Calu3 (cell line): ENCODE measurements around the gene SHC2. TPM values are rescaled to one million over a fixed set of nuclear protein-coding genes. Genes with fewer than 3 reads are reported as not detected.

ENCODE experiments used
- BruUV-seq: library from RNA; stranded (reverse); fragments of 400-500 nt; replicated peaks from 2 replicates; lab custom pipeline; 2021; lab: Mats Ljungman, UMichigan
- CTCF ChIA-PET: fragments of 300-600 bp; sonication (Branson Sonifier 250); formaldehyde crosslinking; loops from one replicate; lab custom pipeline; 2022; ENCODE audit warnings: antibody characterized with exemption; lab: Charles Lee
- DNase-seq: peaks from one replicate; pipeline ENCODE4 v3.0.0; 2022
- H3K27ac Mint-ChIP-seq: one replicate; pipeline ENCODE4 v1.8.0; 2022; ENCODE audit warnings: mixed read lengths; ENCODE audit not compliant: unreplicated experiment
- H3K27me3 Mint-ChIP-seq: one replicate; pipeline ENCODE4 v1.8.0; 2022; ENCODE audit warnings: mixed read lengths; ENCODE audit not compliant: unreplicated experiment
- H3K36me3 Mint-ChIP-seq: one replicate; pipeline ENCODE4 v1.8.0; 2022; ENCODE audit warnings: mild to moderate bottlenecking, moderate library complexity, mixed read lengths; ENCODE audit not compliant: insufficient read depth, unreplicated experiment
- H3K4me1 Mint-ChIP-seq: one replicate; pipeline ENCODE4 v1.8.0; 2022; ENCODE audit warnings: mild to moderate bottlenecking, low read depth, mixed read lengths; ENCODE audit not compliant: unreplicated experiment
- H3K4me3 Mint-ChIP-seq: one replicate; pipeline ENCODE4 v1.8.0; 2022; ENCODE audit warnings: mild to moderate bottlenecking, low read depth, moderate library complexity, mixed read lengths; ENCODE audit not compliant: unreplicated experiment
- H3K9me3 Mint-ChIP-seq: one replicate; pipeline ENCODE4 v1.8.0; 2022; ENCODE audit warnings: low read depth, mixed read lengths; ENCODE audit not compliant: unreplicated experiment
- CTCF ChIP-seq: fragments of 200-600 bp; IDR thresholded peaks from one replicate; pipeline ENCODE4 v1.8.0; 2022; ENCODE audit warnings: antibody characterized with exemption; ENCODE audit not compliant: unreplicated experiment
- intact Hi-C: fragments of 100-400 bp; cut with micrococcal nuclease; formaldehyde crosslinking; loops from one replicate; pipeline ENCODE4 v1.10.0; 2022; ENCODE audit not compliant: unreplicated experiment
- total RNA-seq: library from RNA; stranded (reverse); gene quantifications from 2 replicates; pipeline ENCODE4 v1.2.3, GENCODE V29; 2022

SHC2 gene
- total RNA-seq, 1 experiment from 2014 or later = 8.4 TPM

- DNase-seq = no peak
- H3K4me3 Mint-ChIP-seq = no peak overlapping the region
- H3K27ac Mint-ChIP-seq = no peak overlapping the region
- H3K36me3 Mint-ChIP-seq = no peaks in the 10 kb centered on the region
- H3K9me3 Mint-ChIP-seq = no peaks in the 10 kb centered on the region
- H3K27me3 Mint-ChIP-seq = peaks cover 13% of the 10 kb centered on the region
- CTCF ChIA-PET = no interaction called here
- no TSS peak for BruUV-seq
- peaks cover 9% of the 10 kb centered on the region for H3K4me1 Mint-ChIP-seq
- intact Hi-C loops = no loop called here
- TF ChIP-seq CTCF = no peak
Observed at GRCh38 chr19:410243-410781, 50.5 kb downstream of the SHC2 start.

DNA sequence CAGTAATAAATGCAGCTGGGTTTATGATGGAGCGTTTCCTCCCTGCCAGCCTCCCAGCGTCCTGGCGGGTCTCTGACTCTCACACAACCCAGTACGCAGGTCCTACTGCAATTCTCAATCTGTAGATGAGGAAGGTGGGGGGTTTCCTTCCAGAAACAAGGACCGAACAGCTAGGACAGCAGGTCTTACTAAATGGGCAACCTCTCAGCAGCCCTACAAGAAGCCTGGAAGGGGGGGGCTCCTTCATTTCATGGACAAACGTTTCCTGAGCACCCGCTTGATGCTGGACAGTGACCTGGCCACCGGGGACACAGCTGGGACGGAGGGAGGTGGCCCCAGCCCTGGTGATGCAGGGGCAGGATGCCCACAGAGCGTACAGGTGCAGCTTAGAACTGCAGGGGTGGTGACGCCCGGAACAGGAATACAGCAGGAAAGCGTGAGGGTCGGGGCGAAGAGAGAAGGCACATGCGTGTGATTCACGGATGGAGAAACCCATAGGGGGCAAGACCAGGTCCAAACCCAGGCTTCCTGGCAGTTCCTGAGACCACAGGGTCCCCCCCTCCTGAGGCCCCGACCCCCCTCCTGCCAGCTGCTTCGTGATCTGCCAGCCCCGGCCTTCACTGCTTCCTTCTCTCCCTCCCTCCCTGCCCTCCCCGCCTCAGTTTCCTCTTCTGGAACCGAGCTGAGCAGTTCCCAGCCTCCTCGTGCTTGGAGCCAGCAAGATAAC lies 51.2 kb downstream of the SHC2 start:
- CTCF ChIA-PET = no interaction called here
- no peak overlapping the region for H3K27ac Mint-ChIP-seq
- no peak for DNase-seq

GRCh38 chr19:408902-409515 lies 51.8 kb downstream of the SHC2 start, which contains the start of gene C2CD4C:
Gene C2CD4C, minus strand, starts transcription at chr19:409147. Its CDS starts 786 bp downstream, at chr19:408361.
- DNase-seq = no peak
- Mint-ChIP-seq H3K9me3 (no peaks in the 10 kb centered on the region), H3K4me3 (peak within 1 kb of the TSS; percentile 45), H3K36me3 (no peaks in the 10 kb centered on the region), H3K27ac (no peak within 1 kb of the TSS), H3K27me3 (peaks cover 13% of the 10 kb centered on the region), H3K4me1 (peaks cover 9% of the 10 kb centered on the region)
- no peak for TF ChIP-seq CTCF
- intact Hi-C loops = no loop called here
- BruUV-seq = no TSS peak
- CTCF ChIA-PET = no interaction called here

More for the DNA sequence above, 51.2 kb downstream of the SHC2 start:
- intact Hi-C loops = no loop called here
- Mint-ChIP-seq H3K4me3 (peak overlapping the region; percentile 45), H3K36me3 (no peaks in the 10 kb centered on the region), H3K4me1 (peaks cover 9% of the 10 kb centered on the region), H3K27me3 (peaks cover 13% of the 10 kb centered on the region), H3K9me3 (no peaks in the 10 kb centered on the region)
- no TSS peak for BruUV-seq
- no peak for TF ChIP-seq CTCF

DNA sequence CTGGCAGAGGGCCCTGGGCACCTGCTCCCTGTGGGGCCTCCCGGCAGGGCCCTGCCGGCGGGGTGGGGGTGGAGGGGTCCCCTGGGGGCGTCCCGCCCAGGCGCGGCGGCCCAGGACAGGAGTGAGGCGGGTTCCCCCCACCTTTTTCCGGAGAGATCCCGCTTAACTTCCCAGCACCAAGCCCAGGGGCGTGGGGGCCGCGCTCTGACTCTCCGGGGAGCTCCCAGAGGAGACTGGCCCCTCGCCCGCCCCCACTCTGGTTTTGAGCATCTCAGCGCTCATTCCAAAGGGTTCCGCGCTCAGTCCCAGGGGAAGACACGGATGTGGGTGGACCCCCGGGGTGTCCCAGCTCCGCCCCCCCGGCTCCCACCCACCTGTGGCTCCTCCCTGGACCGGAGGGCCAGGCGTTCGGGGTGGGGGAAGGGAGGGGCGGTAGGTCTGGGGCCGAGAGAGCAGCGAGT lies 52.4 kb downstream of the SHC2 start:
- Mint-ChIP-seq H3K36me3 (no peaks in the 10 kb centered on the region), H3K27me3 (peaks cover 14% of the 10 kb centered on the region), H3K9me3 (no peaks in the 10 kb centered on the region), H3K4me3 (no peak overlapping the region), H3K27ac (no peak overlapping the region), H3K4me1 (peaks cover 9% of the 10 kb centered on the region)
- intact Hi-C loops = no loop called here
- CTCF ChIA-PET = no interaction called here
- TF ChIP-seq CTCF = no peak
- DNase-seq = no peak
- BruUV-seq = no TSS peak
